GM10847 (cell line): Measurements from ENCODE around the gene CHRM4.

Experiments
- POLR2A ChIP-seq: IDR thresholded peaks from 2 replicates; pipeline ENCODE4 v1.6.1; 2011; ENCODE audit not compliant: insufficient read length; ENCODE audit errors: extremely low read depth

The CHRM4 gene

GRCh38 chr11:46377831-46378230 lies 13.7 kb downstream of the CHRM4 start:
- no peak for TF ChIP-seq POLR2A

- TF ChIP-seq POLR2A: no peak
Observed at GRCh38 chr11:46377290-46377689, 14.3 kb downstream of the CHRM4 start.

- no peak for TF ChIP-seq POLR2A
Observed at GRCh38 chr11:46376258-46377050, 15.1 kb downstream of the CHRM4 start.

DNA sequence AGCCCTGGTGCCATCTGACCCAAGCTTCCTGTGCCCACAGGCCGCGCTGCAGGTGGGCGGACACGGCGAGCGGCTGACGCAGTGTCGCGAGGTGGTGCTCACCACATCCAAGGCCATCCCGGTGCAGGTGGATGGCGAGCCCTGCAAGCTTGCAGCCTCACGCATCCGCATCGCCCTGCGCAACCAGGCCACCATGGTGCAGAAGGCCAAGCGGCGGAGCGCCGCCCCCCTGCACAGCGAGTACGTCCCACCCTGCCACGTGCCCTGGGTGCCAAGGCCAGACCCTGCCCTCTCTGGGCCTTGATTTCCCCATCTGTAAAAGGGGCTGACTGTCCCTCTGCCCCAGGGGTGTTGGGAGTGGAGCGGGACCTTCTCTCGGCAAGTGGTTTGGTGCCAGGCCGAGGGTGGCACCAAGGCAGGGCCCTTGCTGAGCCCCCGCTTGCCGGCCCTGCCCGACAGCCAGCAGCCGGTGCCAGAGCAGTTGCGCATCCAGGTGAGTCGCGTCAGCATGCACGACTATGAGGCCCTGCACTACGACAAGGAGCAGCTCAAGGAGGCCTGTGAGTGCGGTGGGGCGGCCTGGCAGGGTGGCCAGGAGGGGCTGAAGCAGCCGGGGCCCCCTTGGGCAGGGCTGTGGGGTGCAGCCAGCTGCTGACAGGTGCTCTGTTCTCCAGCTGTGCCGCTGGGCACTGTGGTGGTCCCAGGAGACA lies 16.0 kb downstream of the CHRM4 start:
- TF ChIP-seq POLR2A: no peak

DNA sequence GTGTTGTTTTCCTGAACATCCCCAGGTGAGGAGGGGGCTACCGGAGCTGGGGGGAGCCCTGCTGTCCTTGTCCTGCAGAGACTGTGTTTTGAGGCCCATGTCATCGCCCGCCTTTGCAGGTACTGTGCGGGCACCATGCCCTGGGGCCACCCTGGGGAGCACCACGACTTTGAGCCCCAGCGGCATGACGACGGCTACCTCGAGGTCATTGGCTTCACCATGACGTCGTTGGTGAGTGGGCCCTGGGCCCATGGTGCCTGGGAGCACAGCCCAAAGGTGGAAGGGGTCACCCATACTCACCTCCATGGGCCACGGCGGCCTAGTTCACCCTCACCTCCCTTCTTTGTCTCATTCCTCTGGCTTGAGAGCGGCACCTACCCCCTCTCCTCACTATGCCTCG lies 16.8 kb downstream of the CHRM4 start:
- no peak for TF ChIP-seq POLR2A

GRCh38 chr11:46373787-46374740 lies 17.5 kb downstream of the CHRM4 start:
- no peak for TF ChIP-seq POLR2A

GRCh38 chr11:46372086-46372485 lies 19.5 kb downstream of the CHRM4 start:
- no peak for TF ChIP-seq POLR2A

DNA sequence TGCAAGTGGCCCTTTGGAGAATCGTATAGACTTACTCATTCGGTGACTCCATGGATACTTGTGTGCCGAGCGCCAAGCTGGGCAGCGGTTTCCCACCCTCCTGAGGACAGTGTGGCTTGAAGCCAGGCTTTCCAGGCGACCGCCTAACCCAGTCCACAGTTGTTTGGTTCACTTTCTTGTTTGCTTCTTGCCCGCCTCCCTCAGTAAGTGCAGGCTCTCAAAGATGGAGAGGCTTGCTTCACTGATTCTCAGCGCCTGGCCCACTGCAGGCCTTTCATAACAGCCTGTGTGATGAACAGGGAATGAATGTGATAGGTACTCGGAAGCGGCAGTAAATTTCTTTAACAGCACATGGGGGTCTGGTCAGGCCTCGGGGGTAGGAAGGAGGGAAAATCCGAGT lies 21.3 kb downstream of the CHRM4 start:
- TF ChIP-seq POLR2A: no peak

- TF ChIP-seq POLR2A: no peak
Observed at GRCh38 chr11:46369458-46370152, 22.0 kb downstream of the CHRM4 start.

- no peak for TF ChIP-seq POLR2A
Observed at GRCh38 chr11:46367916-46368267, 23.7 kb downstream of the CHRM4 start.

GRCh38 chr11:46367244-46367915 lies 24.2 kb downstream of the CHRM4 start:
- no peak for TF ChIP-seq POLR2A

DNA sequence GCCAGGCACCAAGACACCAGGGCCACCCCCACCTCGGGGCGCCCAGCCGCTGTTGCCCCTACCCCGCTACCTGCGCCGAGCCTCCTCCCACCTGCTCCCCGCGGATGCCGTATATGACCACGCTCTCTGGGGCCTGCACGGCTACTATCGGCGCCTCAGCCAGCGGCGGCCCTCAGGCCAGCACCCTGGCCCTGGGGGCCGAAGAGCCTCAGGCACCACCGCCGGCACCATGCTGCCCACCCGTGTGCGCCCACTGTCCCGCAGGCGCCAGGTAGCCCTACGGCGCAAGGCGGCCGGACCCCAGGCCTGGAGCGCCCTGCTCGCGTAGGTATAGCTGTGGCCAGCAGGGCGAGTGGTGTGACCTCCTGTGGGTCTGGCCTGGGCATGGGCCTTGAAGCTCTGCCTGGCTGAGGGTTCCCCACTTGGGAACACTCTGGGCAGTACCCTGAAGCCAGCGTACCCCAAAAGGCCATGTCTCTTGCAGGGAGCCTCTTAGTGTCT lies 24.9 kb downstream of the CHRM4 start:
- TF ChIP-seq POLR2A: no peak

GRCh38 chr11:46366260-46366659 lies 25.3 kb downstream of the CHRM4 start:
- TF ChIP-seq POLR2A: no peak

GRCh38 chr11:46364791-46365190 lies 26.8 kb downstream of the CHRM4 start:
- no peak for TF ChIP-seq POLR2A
